Thoracic aorta (tissue), 2 donors: Measurements from ENCODE around the gene ABHD8. TPM values are rescaled to one million over a fixed set of nuclear protein-coding genes. Genes with fewer than 3 reads are reported as not detected.

ENCODE experiments used
- ATAC-seq: fragments of 150-250 bp; one replicate; pipeline ENCODE4 v1.8.0; 2017; ENCODE audit warnings: low read depth; ENCODE audit not compliant: insufficient number of reproducible peaks, low FRiP score
- DNase-seq: peaks from one replicate; pipeline ENCODE4 v3.0.0-alpha.2; 2020; ENCODE audit warnings: low spot score
- H3K27ac ChIP-seq, 2 donors: fragments of 200-600 bp; sonication (generic); 1 replicate in 1 of 2; 2 replicates in 1 of 2; pipeline ENCODE4 v1.5.1; 2016; ENCODE audit warnings: mild to moderate bottlenecking in 2 of 2, moderate library complexity in 2 of 2
- H3K27me3 ChIP-seq: fragments of 200-600 bp; sonication (generic); replicated peaks from 2 replicates; pipeline ENCODE4 v1.6.0; 2016; ENCODE audit warnings: mild to moderate bottlenecking; ENCODE audit not compliant: insufficient read depth
- H3K36me3 ChIP-seq: fragments of 200-600 bp; sonication (generic); one replicate; pipeline ENCODE4 v1.5.1; 2016
- H3K4me1 ChIP-seq, 2 donors: fragments of 200-600 bp; sonication (generic); 1 replicate in 1 of 2; 2 replicates in 1 of 2; pipeline versions ENCODE4 v1.5.1 to v1.6.0; 2016; ENCODE audit warnings: low read depth in 2 of 2, mild to moderate bottlenecking in 1 of 2; ENCODE audit not compliant: control insufficient read depth in 1 of 2
- H3K4me3 ChIP-seq: fragments of 200-600 bp; sonication (generic); 2 replicates; pipeline ENCODE4 v1.5.1; 2016; ENCODE audit warnings: mild to moderate bottlenecking
- H3K9me3 ChIP-seq: fragments of 200-600 bp; sonication (generic); 2 replicates; pipeline ENCODE4 v1.5.1; 2016
- total RNA-seq, 2 donors: library from RNA; depleted of rRNA; stranded (reverse); fragments of >200 nt; gene quantifications; one replicate each; pipeline versions ENCODE4 v1.1.0 to v1.2.3, GENCODE V29; 2016
- TF ChIP-seq, protein P1 (sequence below): fragments of 200-600 bp; sonication (generic); IDR thresholded peaks from one replicate; pipeline ENCODE4 v1.5.1; 2019; ENCODE audit warnings: antibody characterized with exemption

The ABHD8 gene
- total RNA-seq, 2 donors from 2014 or later: 9.8 to 24.0 TPM

DNA sequence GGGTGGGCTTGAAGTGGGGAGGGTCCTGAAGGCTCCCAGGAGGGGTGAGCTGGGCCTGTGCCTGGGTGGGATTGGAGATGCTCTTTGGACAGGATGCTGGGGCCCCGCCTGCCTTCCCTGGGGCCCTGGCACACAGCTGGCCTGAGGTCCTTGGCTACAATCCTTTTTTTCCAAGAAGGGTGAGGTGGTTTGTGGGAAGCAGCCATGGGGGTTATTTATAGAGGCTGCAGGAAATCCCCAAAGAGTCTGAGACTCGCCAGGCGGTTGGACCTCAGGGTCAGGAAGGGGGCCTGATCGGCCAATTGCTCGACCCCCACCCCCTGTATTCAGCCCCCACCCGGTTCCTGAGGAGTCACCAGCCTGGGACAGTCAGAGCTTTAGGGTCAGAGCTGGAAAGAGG lies 44.1 kb upstream of the ABHD8 start:
- Histone ChIP-seq H3K9me3 (no peaks in the 10 kb centered on the region), H3K36me3 (no peaks in the 10 kb centered on the region), H3K4me1 (peaks cover 22 to 39% of the 10 kb centered on the region in 2 donors), H3K27ac (peak overlapping the region; percentile 73 to 94), H3K27me3 (no peaks in the 10 kb centered on the region), H3K4me3 (peak overlapping the region; percentile 17)
- TF ChIP-seq, protein P1, sequence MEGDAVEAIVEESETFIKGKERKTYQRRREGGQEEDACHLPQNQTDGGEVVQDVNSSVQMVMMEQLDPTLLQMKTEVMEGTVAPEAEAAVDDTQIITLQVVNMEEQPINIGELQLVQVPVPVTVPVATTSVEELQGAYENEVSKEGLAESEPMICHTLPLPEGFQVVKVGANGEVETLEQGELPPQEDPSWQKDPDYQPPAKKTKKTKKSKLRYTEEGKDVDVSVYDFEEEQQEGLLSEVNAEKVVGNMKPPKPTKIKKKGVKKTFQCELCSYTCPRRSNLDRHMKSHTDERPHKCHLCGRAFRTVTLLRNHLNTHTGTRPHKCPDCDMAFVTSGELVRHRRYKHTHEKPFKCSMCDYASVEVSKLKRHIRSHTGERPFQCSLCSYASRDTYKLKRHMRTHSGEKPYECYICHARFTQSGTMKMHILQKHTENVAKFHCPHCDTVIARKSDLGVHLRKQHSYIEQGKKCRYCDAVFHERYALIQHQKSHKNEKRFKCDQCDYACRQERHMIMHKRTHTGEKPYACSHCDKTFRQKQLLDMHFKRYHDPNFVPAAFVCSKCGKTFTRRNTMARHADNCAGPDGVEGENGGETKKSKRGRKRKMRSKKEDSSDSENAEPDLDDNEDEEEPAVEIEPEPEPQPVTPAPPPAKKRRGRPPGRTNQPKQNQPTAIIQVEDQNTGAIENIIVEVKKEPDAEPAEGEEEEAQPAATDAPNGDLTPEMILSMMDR: no peak
- ATAC-seq (peak; percentile 45), DNase-seq (no peak)

DNA sequence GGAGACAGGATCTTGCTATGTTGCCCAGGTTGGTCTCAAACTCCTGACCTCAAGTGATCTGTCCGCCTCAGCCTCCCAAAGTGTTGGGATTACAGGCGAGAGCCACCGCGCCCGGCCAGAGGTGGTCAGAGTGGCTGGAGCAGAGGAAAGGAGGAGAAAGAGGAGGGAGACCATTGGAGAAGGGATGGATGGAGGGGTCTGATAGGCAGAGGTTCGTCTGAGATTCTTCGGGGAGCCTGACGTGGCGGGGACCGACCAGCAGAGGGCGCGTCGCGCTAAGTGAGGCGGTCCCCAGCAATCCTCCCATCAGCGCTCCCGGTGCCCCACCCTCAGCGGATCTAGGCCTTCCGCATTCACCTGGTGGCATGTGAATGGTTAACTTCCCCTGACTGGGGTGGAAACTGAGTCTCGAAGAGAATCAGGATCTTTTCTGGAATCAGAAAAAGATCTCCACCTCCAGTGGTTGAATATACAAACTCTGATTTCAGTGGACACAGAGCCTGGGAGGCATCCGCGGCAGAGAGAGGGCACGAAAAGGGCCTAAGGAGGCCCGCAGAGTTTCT lies 43.0 kb upstream of the ABHD8 start:
- DNase-seq (no peak), ATAC-seq (no peak)
- TF ChIP-seq, protein P1: peak; percentile 96
- Histone ChIP-seq H3K4me3 (no peak overlapping the region), H3K36me3 (peaks cover 9% of the 10 kb centered on the region), H3K4me1 (peaks cover 22 to 39% of the 10 kb centered on the region in 2 donors), H3K27me3 (no peaks in the 10 kb centered on the region), H3K9me3 (no peaks in the 10 kb centered on the region), H3K27ac (peak overlapping the region; percentile 73 to 94)

DNA sequence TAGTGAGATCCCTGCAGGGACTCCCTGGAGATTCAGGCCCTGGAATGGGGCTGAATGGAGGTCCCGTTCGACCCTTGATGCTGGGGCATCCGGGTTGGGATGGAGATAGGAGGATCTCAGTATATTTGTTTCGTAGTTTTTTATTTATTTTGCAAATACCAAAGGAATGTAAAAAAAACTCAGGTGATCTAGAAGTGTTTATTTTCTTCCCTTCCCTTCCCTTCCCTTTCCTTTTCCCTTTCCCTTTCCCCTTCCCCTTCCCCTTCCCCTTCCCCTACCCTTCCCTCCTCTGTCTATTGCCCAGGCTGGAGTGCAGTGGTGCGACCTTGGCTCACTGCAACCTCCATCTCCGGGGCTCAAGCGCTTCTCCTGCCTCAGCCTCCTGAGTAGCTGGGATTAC lies 38.6 kb upstream of the ABHD8 start:
- TF ChIP-seq, protein P1: no peak
- peaks cover 9% of the 10 kb centered on the region for H3K36me3 ChIP-seq
- no peaks in the 10 kb centered on the region for H3K27me3 ChIP-seq
- no peaks in the 10 kb centered on the region for H3K9me3 ChIP-seq
- H3K4me1 ChIP-seq: peaks cover 7 to 24% of the 10 kb centered on the region in 2 donors
- no peak for DNase-seq
- no peak for ATAC-seq
- H3K27ac ChIP-seq: no peak overlapping the region
- no peak overlapping the region for H3K4me3 ChIP-seq

DNA sequence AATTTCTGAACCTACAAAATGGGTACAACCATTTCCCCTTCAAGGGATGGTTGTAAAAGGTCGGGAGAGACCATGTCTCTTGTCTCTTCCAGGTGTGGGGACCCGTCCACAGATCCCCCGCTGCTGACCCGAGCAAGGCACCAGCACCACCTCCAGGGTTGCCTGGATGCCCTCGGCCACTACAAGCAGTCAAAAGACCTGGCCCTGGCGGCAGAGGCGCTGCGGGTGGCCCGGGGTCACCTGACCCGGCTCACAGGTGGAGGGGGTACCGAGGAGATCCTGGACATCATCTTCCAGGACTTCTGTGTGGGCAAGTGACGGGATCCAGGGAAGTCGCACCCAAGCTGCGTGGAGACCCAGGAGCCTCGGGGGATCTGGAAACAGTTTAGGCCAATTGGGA lies 38.2 kb upstream of the ABHD8 start:
- Histone ChIP-seq H3K9me3 (no peaks in the 10 kb centered on the region), H3K4me3 (no peak overlapping the region), H3K27ac (no peak overlapping the region), H3K4me1 (peaks cover 7 to 19% of the 10 kb centered on the region in 2 donors), H3K27me3 (no peaks in the 10 kb centered on the region), H3K36me3 (peaks cover 9% of the 10 kb centered on the region)
- TF ChIP-seq, protein P1: no peak
- DNase-seq (no peak), ATAC-seq (no peak)

DNA sequence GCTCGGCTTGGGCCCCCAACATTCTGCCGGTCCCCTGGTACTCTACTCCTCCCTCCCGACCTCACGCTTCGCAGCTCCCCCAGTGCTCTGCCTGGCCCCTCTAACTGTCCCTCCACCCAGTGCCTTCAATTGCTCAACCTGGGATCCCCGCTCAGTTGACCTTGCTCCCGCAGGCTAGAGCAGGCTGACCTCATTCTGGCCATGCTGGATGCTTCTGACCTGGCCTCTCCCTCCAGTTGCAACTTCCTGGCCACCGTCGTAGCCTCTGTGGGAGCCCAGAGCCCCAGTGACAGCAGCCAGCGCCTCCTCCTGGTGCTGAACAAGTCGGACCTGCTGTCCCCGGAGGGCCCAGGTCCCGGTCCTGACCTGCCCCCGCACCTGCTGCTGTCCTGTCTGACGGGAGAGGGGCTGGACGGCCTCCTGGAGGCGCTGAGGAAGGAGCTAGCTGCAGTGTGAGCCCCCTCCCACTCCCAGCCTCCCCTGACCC lies 37.7 kb upstream of the ABHD8 start:
- ATAC-seq (no peak), DNase-seq (no peak)
- TF ChIP-seq, protein P1: no peak
- no peaks in the 10 kb centered on the region for H3K9me3 ChIP-seq
- peaks cover 7 to 18% of the 10 kb centered on the region in 2 donors for H3K4me1 ChIP-seq
- no peak overlapping the region for H3K27ac ChIP-seq
- H3K36me3 ChIP-seq: peaks cover 9% of the 10 kb centered on the region
- no peaks in the 10 kb centered on the region for H3K27me3 ChIP-seq
- no peak overlapping the region for H3K4me3 ChIP-seq
